A204.1 (cell line): ENCODE results near the gene ASTN2.

Experiments used
- FAIRE-seq: peaks from 2 replicates; lab custom pipeline; 2012; peaks lifted over from hg19 to GRCh38; lab: Jason Lieb, UNC

Gene ASTN2

DNA sequence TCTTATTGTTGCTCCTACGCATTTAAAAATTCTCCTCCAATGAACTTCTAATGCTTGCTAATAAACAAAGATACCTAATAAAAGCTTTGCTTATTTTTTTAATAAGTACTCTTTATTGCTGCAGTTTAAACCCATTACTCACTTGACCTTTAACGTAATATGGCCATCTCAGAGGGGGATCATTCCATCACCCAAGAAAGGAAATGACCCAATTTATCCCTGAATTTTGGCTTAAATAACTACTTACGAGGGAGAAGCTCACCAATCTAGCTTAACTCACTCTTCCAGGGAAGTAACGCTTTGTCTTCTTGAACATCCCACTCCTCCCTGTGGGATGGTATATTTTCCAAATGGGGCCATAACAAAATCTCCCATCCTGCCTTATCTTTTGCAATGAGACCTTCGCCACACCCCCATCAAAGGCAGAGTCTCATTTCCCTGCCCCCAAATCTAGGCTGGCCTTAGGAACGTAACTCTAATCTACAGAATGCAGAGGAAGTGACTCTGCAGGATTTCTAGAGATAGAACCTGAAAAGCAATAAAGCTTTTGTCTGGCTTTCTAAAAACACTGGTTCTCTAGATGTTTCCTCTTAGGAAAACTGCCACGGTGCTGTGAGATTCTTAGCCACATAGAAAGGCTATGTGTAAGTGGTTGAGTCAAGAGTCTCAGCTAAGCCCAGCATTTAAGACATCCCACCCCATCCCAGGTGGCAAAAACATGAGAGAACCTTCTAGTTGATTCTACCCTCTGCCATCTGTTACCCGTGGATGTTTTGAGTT lies 310.0 kb downstream of the ASTN2 start:
- FAIRE-seq, result no peak

DNA sequence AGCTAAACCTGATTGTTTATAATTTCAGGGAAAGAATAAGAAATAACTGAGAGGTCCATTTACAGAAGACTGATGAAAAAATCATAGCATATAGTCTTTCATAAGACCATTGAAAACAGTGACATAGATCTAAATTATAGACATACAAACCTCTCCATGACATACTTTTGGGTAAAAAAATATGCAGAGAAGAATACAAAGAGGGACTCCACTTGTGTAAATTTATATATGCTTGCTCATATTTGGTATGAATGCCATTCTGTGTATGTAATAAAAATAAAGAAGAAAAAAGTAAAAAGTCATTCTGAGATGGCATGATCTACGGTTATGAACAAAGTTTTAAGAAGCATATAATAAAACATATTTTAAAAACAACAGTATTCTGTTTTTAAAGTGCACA lies 310.7 kb downstream of the ASTN2 start:
- FAIRE-seq, result no peak

DNA sequence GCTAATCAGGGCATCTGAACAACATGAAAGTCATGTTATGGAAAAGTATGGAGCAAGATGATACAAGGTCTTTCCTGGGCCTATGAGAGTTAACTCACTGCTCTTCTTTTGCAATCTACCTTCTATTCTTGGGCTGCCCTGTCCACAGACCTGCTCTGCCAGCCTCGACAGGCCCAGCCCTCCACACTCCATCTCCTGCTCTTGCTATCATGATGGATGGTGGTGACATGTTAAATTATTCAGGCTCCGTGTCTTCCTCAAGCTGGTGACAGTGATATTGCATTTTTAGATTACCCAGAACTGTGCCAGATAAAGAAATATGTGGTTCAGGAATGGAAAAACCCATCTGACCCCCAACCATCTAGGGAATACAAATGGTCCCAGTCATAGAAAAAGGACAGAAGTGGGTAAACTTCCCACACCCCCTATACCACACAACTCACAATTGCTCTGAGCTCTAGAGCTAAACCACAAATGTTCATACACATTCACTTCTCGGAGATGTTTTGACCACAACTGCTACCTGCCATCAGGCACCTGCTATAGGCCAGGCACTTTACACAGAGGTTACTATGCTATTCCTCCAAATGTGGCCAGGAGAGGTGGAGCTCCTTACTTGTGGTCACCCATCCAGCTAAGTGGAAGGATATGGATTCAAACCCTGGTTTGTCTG lies 311.3 kb downstream of the ASTN2 start:
- FAIRE-seq, result no peak

DNA sequence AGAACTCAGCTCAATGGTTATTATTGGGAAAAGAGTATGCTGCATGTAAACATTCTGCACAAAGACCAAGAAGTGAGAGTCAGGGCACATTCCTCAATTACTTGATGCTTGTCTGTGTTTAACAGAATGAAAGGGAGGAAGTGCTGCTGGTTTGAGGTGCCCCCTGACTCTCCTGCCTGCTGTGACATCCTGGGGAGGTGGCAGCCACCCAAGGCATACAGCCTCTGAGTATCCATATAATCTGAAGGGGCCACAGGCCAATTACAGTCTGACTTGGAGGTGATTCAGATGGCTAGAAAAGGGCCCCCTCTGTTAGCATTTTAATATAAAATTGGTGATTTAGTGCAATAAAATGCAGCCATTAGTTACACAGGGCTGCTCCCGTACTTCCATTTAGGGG lies 313.8 kb downstream of the ASTN2 start:
- FAIRE-seq, result no peak

- no peak for FAIRE-seq
These were observed 316.5 kb downstream of the ASTN2 start for GRCh38 chr9:117098331-117098730.

DNA sequence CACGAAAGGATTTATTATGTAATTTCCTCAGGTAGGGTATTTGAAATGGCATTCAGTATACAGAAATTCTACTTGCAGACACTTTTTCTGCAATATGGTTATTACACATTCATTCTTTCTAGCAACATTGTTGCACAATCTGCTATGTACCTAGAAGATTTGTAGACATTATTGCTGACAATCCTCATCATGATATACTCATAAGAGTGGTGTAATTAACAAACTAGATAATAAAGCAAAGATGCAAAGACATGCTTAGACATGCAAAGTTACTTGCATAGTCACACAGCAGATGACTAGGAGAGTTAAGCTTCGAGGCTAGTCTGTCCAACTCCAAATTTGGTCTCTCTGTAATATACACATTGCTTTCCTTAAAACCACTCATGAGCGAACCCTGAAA lies 317.1 kb downstream of the ASTN2 start:
- no peak for FAIRE-seq

- FAIRE-seq, result no peak
These were observed 318.7 kb downstream of the ASTN2 start for GRCh38 chr9:117096138-117096537.

DNA sequence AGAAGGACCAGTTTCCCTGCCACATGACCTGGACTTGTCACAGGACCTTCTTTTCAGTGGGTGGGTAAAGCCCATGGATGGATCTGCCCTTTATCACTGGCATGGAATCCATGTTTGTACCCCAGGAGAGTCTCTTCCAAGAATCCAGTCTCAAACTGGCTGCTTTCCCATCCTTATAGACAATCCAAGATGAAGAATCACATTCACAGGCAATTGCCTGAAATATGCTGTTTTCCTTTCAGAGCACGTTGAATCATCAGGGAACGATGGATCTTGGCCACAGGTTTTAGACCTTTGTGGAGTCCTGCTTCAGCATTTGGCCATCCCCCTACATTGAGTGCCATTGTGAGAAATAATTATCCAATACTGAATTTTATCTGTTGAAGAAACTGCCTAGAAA lies 319.8 kb downstream of the ASTN2 start:
- no peak for FAIRE-seq

- no peak for FAIRE-seq
These were observed 320.7 kb downstream of the ASTN2 start for GRCh38 chr9:117093891-117094844.

GRCh38 chr9:117092582-117092981 lies 322.3 kb downstream of the ASTN2 start:
- FAIRE-seq, result no peak

DNA sequence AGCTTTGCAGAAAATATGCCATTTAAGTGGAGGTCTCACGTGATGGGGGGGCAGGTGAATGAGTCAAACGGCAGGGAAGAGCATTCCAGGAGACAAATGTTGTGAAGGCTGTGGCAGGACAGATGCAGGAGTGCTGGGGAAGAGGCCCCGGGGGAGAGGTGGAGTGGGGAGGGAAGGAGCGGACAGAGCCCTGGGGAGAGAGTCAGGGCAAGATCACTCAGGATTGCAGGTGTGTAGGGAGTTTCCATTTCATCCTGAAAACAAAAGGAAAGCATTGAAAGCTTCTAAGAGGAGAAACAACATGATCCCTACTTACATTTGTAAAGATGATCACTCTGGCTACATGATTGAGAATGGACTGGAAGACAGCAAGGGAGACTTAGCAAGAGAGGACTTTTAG lies 323.3 kb downstream of the ASTN2 start:
- FAIRE-seq, result no peak

GRCh38 chr9:117088786-117089185 lies 326.1 kb downstream of the ASTN2 start:
- FAIRE-seq, result no peak

- no peak for FAIRE-seq
These were observed 326.7 kb downstream of the ASTN2 start for GRCh38 chr9:117088140-117088539.

DNA sequence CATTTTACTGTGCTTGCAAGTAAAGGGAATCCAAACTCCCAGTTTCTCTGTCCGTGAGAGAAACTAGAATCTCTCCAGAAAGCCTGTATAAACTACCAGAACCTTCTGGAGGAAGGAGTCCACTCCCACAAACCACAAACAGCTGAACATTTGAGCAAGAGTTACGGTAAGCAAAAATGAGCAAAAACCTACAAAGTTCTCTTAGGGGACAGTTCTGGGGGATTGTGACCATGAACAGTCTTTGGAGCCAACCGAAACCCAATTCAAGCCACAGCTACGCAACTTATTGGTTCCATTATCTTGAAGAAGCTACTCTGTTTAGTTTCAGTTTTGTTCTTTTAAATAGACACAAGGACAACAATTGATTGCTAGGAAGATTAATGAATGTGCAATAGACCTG lies 330.6 kb downstream of the ASTN2 start:
- FAIRE-seq, result no peak

DNA sequence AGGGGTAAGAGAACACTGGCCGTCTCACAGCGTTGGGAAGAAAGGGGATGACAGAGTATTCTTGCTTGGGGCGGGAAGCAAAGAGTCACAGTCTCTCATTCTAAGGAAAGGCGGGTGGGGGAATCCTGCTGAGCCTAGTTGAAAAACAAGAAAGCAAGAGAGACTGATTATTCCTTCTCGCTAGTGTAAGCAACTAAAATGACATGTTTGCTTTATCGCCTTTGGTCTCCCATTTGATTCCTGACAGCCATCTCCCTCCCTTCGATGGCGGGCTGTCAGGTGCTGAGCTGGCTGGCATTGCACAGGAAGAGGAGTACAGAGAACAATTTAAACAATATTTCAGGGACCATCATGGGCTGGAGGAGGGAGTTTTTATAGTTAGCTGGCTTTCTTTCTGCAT lies 331.3 kb downstream of the ASTN2 start:
- FAIRE-seq, result no peak

- no peak for FAIRE-seq
These were observed 333.1 kb downstream of the ASTN2 start for GRCh38 chr9:117081641-117082317.

GRCh38 chr9:117080765-117081390 lies 334.0 kb downstream of the ASTN2 start:
- no peak for FAIRE-seq

DNA sequence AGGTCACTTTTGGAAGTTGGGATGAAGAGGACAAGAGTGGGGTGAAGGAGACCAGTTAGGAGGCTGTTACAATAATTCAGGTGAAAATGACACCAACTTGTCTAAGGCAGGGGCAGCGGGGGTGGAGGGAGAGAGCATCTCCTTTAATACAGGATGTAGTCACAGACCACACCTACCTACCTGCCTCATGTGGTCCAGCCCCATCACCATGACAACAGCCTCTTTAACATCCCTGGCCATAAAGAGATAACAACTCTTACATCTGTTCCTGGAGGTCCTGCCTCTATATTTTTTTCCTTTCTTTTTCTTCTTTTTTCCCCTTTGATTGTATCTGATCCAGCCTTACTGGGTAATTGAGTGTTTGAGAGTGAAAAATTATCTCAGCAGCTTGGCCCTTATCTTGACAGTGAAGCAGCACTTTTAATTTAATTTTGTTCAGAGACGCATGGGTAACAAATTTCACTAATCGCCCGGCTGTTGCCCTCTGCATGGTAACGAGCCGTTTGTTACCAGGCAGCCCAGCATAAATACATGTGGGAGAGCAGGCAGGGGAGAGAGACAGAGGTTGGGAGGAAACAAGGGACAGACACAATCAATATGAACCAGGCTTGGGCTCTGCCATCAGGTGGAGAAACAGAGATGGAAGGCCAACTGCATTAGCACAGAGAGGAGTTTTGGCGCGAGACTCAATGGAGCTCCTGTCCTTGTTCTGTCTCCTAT lies 338.1 kb downstream of the ASTN2 start:
- FAIRE-seq, result no peak

- no peak for FAIRE-seq
These were observed 339.2 kb downstream of the ASTN2 start for GRCh38 chr9:117075636-117076035.

DNA sequence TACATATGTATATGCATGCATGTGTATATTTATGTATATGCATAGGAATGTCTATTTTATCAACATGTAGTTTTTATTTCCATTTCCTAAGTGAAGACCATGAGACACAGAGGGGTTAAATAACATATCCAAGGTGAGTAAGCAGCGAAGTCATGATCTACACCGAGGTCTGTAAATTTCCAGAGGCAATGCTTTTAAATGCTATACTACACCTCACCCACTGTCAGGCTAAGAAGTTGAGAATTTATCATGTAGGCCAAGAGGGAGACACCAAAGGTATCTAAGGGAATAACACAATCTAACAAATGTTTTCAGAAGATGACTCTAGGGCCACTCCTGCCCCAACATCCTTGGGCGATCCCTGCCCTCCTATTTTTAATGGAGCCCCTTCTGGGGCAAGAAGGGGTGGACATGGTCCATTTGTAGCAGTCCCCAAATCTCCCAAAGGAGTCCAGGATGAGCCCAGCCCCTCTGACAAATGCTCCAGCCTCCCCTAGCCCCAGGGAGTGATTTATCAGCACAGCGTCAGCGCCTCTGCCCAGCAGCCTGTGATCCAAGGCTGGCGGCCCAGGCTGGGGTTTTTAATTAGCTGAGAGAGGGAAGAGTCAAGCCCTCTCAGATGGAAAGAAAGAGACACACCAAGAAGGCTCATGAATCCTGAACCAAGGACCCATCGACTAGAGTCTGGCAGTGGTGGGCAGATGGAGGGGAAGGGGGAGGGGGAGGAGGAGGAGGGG lies 339.9 kb downstream of the ASTN2 start:
- no peak for FAIRE-seq

DNA sequence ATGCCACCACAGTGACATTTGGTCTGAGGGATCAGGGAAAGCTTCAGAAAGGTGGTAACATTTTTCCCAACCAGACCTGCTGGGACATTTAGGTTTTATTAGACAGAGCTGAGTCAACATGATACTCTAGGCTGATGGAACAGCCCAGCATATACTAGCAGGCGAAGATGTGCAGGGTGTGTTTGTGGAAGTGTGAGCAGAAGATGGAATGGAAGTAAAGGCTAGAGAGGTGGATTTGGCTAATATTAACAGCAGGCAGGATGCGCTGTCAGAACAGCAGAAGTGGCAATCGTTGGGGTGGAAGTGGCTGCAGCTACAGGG lies 340.6 kb downstream of the ASTN2 start:
- no peak for FAIRE-seq
